ENCODE data around the gene EMC10.

GRCh38 chr19:50482271-50482855, 6.1 kb downstream of the EMC10 start:
- TF ChIP-seq CTCF (IDR thresholded peaks at IDR 0.05; ENCODE audit: extremely low read depth in 1 of 2, insufficient read depth in 1 of 2, low read depth in 1 of 2, low read length in 2 of 2) (no peak), POLR2A (IDR thresholded peaks at IDR 0.05; ENCODE audit: low read depth, low read length) (no peak), MYC (IDR thresholded peaks at IDR 0.05; ENCODE audit: low read depth, low read length) (no peak), EZH2 (IDR thresholded peaks at IDR 0.05; ENCODE audit: borderline replicate concordance, low read depth, low read length, severe bottlenecking) (no peak), POLR2AphosphoS5 (IDR thresholded peaks at IDR 0.05; ENCODE audit: insufficient read depth, low read depth, low read length) (no peak), MAX (IDR thresholded peaks at IDR 0.05; ENCODE audit: insufficient read depth, insufficient read length) (no peak)
